Activated CD4-positive, alpha-beta T cell treated with anti-CD3 and anti-CD28 coated beads, Interleukin-2, amount 10 ng/mL, durations not matched to agents 7 days and 5 days (primary cell): ENCODE results near the gene MORN2. TPM values are rescaled to one million over a fixed set of nuclear protein-coding genes. Genes with fewer than 3 reads are reported as not detected.
"Not testable (repeated sequence)": the region's sequence is repeated elsewhere in the genome, so short reads cannot be mapped to it uniquely, and the experiment has no call there.

ENCODE experiments used
- CTCF ChIA-PET: fragments of 350-600 bp; sonication (Branson Sonifier 250); formaldehyde crosslinking; loops from one replicate; lab custom pipeline; 2021; ENCODE audit warnings: antibody characterized with exemption; lab: Charles Lee
- POLR2A ChIA-PET: fragments of 350-600 bp; sonication (Branson Sonifier 250); formaldehyde crosslinking; loops from one replicate; lab custom pipeline; 2021; ENCODE audit warnings: antibody characterized with exemption; lab: Charles Lee
- DNase-seq: peaks from one replicate; pipeline ENCODE4 v3.0.0-alpha.2; 2020
- H3K27ac Mint-ChIP-seq: one replicate; pipeline ENCODE4 v1.8.0; 2021; ENCODE audit warnings: mild to moderate bottlenecking, moderate library complexity, mixed read lengths
- H3K27me3 Mint-ChIP-seq: one replicate; pipeline ENCODE4 v1.8.0; 2021; ENCODE audit warnings: mixed read lengths
- H3K36me3 Mint-ChIP-seq: one replicate; pipeline ENCODE4 v1.8.0; 2021; ENCODE audit warnings: low read depth, mixed read lengths
- H3K4me1 Mint-ChIP-seq: one replicate; pipeline ENCODE4 v1.8.0; 2021; ENCODE audit warnings: mixed read lengths
- H3K4me3 Mint-ChIP-seq: one replicate; pipeline ENCODE4 v1.8.0; 2021; ENCODE audit warnings: mild to moderate bottlenecking, moderate library complexity, mixed read lengths
- H3K9me3 Mint-ChIP-seq: one replicate; pipeline ENCODE4 v1.8.0; 2021; ENCODE audit warnings: mixed read lengths
- total RNA-seq, 2 experiments: library from RNA; stranded (reverse); gene quantifications; one replicate each; pipeline ENCODE4 v1.2.3, GENCODE V29; 2021

The MORN2 gene
- total RNA-seq = 1 to 10 TPM; 1.7 to 2.8 TPM

DNA sequence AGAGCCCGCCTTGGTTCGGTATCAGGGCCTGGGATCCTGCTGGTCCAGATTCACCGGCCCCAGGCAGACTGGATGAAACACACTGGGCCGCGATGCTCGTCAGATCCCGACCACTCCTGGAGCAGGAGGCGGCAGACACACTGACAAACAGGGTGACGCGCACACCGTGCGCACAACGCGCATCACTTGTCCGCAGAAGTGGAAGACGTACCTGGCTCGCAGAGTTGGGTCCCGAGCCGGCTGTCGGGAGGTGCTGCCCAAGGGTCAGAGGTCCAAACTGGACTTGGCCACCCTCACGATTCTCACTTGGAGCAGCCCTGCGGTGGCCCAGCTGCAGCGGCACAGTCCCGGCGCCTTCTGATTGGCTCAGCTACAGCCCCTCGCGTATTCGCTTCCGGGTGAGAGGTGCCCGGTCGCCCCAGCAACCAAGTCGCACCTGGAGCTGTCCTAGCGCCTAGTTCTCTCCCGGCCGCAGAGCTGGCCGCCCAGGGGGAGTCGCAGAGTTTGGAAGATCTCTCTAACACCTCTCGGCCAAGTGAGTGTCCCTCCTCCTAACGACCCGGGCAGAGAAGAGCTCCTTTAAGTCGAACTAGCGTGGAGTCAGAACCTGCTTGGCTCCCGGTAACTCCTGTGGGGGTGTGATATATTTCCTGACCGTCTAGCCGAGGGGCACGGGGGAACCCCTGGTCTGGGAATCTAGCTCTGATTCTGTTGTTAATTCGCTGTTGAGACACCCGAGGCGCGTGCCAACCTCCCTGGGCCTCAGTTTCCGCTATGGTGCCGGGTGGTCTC is at the start of gene MORN2, which contains the start of gene DHX57:
TSS of gene MORN2 (plus strand) at position 401 of the 792 bp plus-strand sequence.
TSS of gene DHX57 (minus strand) at position 359 of the 792 bp plus-strand sequence. CDS start 7,529 bp downstream, outside the sequence.
- peak; percentile 87 for DNase-seq
- Mint-ChIP-seq H3K4me1 (peaks cover 25% of the 10 kb centered on the region), H3K9me3 (peaks cover 5% of the 10 kb centered on the region), H3K4me3 (peak within 1 kb of the TSS; percentile 82), H3K36me3 (peaks cover 10% of the 10 kb centered on the region), H3K27me3 (no peaks in the 10 kb centered on the region), H3K27ac (peak within 1 kb of the TSS; percentile 91)
- ChIA-PET CTCF (interaction anchor here (0.6 to 1.6 kb wide), 3 partner anchors 25 to 368 kb away, joined by 3 read pairs; no protein-coding TSS in a partner anchor), POLR2A (interaction anchor here (0.8 kb wide), 1 partner anchor 125 kb away, joined by 3 read pairs; the partner anchor contains the start of gene SRSF7)

- ChIA-PET CTCF (interaction anchor here (0.6 to 0.9 kb wide), 3 partner anchors 13 to 933 kb away, joined by 3 to 5 read pairs (median 5); no protein-coding TSS in a partner anchor), POLR2A (interaction anchor here (0.6 kb wide), 1 partner anchor 107 kb away, joined by 3 read pairs; no protein-coding TSS in a partner anchor)
- not testable (repeated sequence) for H3K27ac Mint-ChIP-seq, H3K4me1 Mint-ChIP-seq, H3K9me3 Mint-ChIP-seq, DNase-seq, H3K4me3 Mint-ChIP-seq, H3K27me3 Mint-ChIP-seq
- H3K36me3 Mint-ChIP-seq = peaks cover 11% of the 10 kb centered on the region
Measured at GRCh38 chr2:38827539-38828145, 48.1 kb upstream of the MORN2 start.

- POLR2A ChIA-PET = interaction anchor here (0.6 kb wide), 2 partner anchors 108 to 391 kb away, joined by 3 read pairs; no protein-coding TSS in a partner anchor
- CTCF ChIA-PET = interaction anchor here (0.7 to 0.9 kb wide), 4 partner anchors 12 to 456 kb away, joined by 3 to 5 read pairs (median 4); no protein-coding TSS in a partner anchor
- H3K27me3 Mint-ChIP-seq = no peaks in the 10 kb centered on the region
Measured at GRCh38 chr2:38828460-38828859, 47.3 kb upstream of the MORN2 start.

DNA sequence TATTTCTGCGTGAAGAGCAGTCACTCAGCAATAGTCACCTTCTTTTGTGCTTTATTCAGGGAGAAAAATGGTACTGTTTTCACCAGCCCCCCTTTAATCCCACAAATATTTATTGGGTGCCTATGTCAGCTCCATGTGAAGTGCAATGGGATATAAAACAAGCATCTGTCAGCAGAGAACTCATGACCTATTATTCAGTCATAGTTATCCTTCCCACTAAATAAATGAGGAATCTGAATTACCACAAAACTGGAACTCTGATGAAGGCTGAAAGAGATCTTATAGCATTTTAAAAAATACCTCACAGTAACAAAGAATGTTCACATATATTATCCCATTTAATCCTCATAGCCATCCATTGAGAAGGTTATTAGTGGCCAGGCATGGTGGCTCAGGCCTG is 45.8 kb upstream of the MORN2 start:
- peaks cover 5% of the 10 kb centered on the region for H3K4me1 Mint-ChIP-seq
- CTCF ChIA-PET = interaction anchor here (0.5 kb wide), 1 partner anchor 86 kb away, joined by 3 read pairs; no protein-coding TSS in a partner anchor
- peaks cover 3% of the 10 kb centered on the region for H3K36me3 Mint-ChIP-seq
- DNase-seq = no peak
- no peaks in the 10 kb centered on the region for H3K27me3 Mint-ChIP-seq
- no peak overlapping the region for H3K4me3 Mint-ChIP-seq
- no peak overlapping the region for H3K27ac Mint-ChIP-seq
- POLR2A ChIA-PET = no interaction called here
- no peaks in the 10 kb centered on the region for H3K9me3 Mint-ChIP-seq

More at GRCh38 chr2:38828460-38828859, 47.3 kb upstream of the MORN2 start:
- no peak overlapping the region for H3K4me3 Mint-ChIP-seq
- no peak overlapping the region for H3K27ac Mint-ChIP-seq
- no peaks in the 10 kb centered on the region for H3K9me3 Mint-ChIP-seq
- H3K4me1 Mint-ChIP-seq = peaks cover 5% of the 10 kb centered on the region
- H3K36me3 Mint-ChIP-seq = peaks cover 7% of the 10 kb centered on the region
- DNase-seq = no peak

DNA sequence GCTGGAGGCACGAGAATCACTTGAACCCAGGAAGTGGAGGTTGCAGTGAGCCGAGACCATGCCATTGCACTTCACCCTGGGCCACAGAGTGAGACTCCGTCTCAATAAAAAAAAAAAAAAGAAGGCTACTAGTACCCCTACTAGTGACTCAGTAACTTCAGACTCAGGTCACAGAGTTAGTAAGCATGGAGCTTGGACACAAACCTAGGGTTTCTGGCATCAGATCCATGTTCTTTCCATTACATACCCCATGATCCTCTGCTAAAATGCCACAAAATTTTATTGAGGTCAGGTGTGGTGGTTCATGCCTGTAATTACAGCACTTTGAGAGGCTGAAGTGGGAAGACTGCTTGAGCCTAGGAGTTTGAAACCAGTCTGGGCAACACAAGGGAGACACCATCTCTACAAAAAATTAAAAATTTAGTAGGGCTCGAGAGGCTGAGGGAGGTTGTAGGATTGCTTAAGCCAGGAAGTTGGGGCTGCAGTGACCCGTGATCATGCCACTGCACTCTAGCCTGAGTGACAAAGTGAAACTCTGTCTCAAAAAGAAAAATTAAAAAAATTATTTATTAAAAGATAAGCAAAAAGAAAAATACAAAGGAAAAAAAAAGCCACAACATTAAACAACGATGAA is 45.1 kb upstream of the MORN2 start:
- POLR2A ChIA-PET = no interaction called here
- Mint-ChIP-seq H3K4me1 (peaks cover 5% of the 10 kb centered on the region), H3K4me3 (no peak overlapping the region), H3K27me3 (no peaks in the 10 kb centered on the region), H3K9me3 (no peaks in the 10 kb centered on the region), H3K36me3 (peaks cover 1% of the 10 kb centered on the region), H3K27ac (no peak overlapping the region)
- CTCF ChIA-PET = interaction anchor here (0.5 kb wide), 1 partner anchor 86 kb away, joined by 3 read pairs; no protein-coding TSS in a partner anchor
- DNase-seq = no peak

- H3K4me1 Mint-ChIP-seq = no peaks in the 10 kb centered on the region
- no peaks in the 10 kb centered on the region for H3K36me3 Mint-ChIP-seq
- CTCF ChIA-PET = interaction anchor here (0.6 to 1.5 kb wide), 4 partner anchors 10 to 91 kb away, joined by 3 read pairs; no protein-coding TSS in a partner anchor
- no peak overlapping the region for H3K4me3 Mint-ChIP-seq
- no peaks in the 10 kb centered on the region for H3K27me3 Mint-ChIP-seq
- DNase-seq = peak; percentile 32
- H3K9me3 Mint-ChIP-seq = no peaks in the 10 kb centered on the region
- POLR2A ChIA-PET = no interaction called here
- no peak overlapping the region for H3K27ac Mint-ChIP-seq
Measured at GRCh38 chr2:38835015-38835601, 40.7 kb upstream of the MORN2 start.

DNA sequence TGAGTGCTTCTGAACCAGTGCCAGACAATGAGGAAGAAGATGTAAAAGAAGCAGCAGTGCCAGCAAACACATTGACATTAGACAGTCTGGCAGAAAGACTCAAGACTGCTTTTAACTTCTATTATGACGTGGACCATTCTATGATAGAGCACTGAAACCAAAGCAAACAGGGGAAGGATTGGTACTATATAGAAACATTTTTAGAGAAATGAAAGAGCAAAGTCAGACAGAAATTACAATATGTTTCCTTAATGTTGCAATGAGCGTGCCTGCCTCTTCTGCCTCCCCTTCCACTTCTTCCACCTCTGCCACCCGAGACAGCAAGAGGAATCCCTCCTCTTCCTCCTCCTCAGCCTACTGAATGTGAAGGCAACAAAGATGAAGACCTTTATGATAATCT is 39.8 kb upstream of the MORN2 start:
- H3K27ac Mint-ChIP-seq = no peak overlapping the region
- H3K9me3 Mint-ChIP-seq = no peaks in the 10 kb centered on the region
- ChIA-PET POLR2A (no interaction called here), CTCF (interaction anchor here (1.5 kb wide), 1 partner anchor 9 kb away, joined by 3 read pairs; no protein-coding TSS in a partner anchor)
- H3K4me3 Mint-ChIP-seq = no peak overlapping the region
- DNase-seq = no peak
- H3K36me3 Mint-ChIP-seq = no peaks in the 10 kb centered on the region
- no peaks in the 10 kb centered on the region for H3K4me1 Mint-ChIP-seq
- no peaks in the 10 kb centered on the region for H3K27me3 Mint-ChIP-seq

GRCh38 chr2:38836791-38837190 is 39.0 kb upstream of the MORN2 start:
- no peak overlapping the region for H3K4me3 Mint-ChIP-seq
- DNase-seq = no peak
- ChIA-PET POLR2A (no interaction called here), CTCF (no interaction called here)
- no peaks in the 10 kb centered on the region for H3K27me3 Mint-ChIP-seq
- no peak overlapping the region for H3K27ac Mint-ChIP-seq
- no peaks in the 10 kb centered on the region for H3K9me3 Mint-ChIP-seq
- peaks cover 3% of the 10 kb centered on the region for H3K36me3 Mint-ChIP-seq
- no peaks in the 10 kb centered on the region for H3K4me1 Mint-ChIP-seq

GRCh38 chr2:38850045-38850444 is 25.7 kb upstream of the MORN2 start:
- no peaks in the 10 kb centered on the region for H3K9me3 Mint-ChIP-seq
- peaks cover 5% of the 10 kb centered on the region for H3K36me3 Mint-ChIP-seq
- no peaks in the 10 kb centered on the region for H3K27me3 Mint-ChIP-seq
- ChIA-PET POLR2A (no interaction called here), CTCF (no interaction called here)
- DNase-seq = no peak
- no peaks in the 10 kb centered on the region for H3K4me1 Mint-ChIP-seq
- no peak overlapping the region for H3K4me3 Mint-ChIP-seq
- H3K27ac Mint-ChIP-seq = no peak overlapping the region

GRCh38 chr2:38856165-38856564 is 19.6 kb upstream of the MORN2 start:
- H3K27ac Mint-ChIP-seq = no peak overlapping the region
- H3K4me3 Mint-ChIP-seq = no peak overlapping the region
- H3K27me3 Mint-ChIP-seq = no peaks in the 10 kb centered on the region
- H3K36me3 Mint-ChIP-seq = peaks cover 5% of the 10 kb centered on the region
- H3K9me3 Mint-ChIP-seq = no peaks in the 10 kb centered on the region
- no peaks in the 10 kb centered on the region for H3K4me1 Mint-ChIP-seq
- no peak for DNase-seq
- ChIA-PET CTCF (interaction anchor here (0.5 to 1.5 kb wide), 3 partner anchors 11 to 35 kb away, joined by 3 to 4 read pairs (median 3); no protein-coding TSS in a partner anchor), POLR2A (interaction anchor here (0.5 kb wide), 1 partner anchor 344 kb away, joined by 3 read pairs; no protein-coding TSS in a partner anchor)

DNA sequence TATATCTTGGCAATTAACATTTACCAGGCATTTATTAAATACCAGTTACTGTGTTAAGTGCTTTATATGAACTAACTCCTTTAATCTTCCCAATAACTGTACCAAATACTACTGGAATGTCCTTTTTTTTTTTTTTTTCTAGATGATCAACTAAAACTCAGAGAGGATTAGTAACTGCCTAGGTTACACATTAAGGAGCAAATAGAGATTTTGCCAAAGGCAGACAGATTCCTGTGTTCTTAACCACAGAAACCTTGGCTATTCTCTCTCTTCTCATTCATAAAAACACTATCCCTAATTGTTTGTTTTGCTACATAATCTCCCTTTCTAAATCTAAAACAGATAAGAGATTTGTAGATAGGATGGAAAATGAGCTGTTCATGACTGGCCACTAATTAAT is 13.3 kb upstream of the MORN2 start:
- Mint-ChIP-seq H3K36me3 (peaks cover 18% of the 10 kb centered on the region), H3K27ac (no peak overlapping the region), H3K4me3 (no peak overlapping the region), H3K27me3 (no peaks in the 10 kb centered on the region), H3K9me3 (no peaks in the 10 kb centered on the region), H3K4me1 (peaks cover 14% of the 10 kb centered on the region)
- ChIA-PET CTCF (no interaction called here), POLR2A (no interaction called here)
- DNase-seq = no peak
